ENCODE measurements around the gene ME3.

The ME3 gene

DNA sequence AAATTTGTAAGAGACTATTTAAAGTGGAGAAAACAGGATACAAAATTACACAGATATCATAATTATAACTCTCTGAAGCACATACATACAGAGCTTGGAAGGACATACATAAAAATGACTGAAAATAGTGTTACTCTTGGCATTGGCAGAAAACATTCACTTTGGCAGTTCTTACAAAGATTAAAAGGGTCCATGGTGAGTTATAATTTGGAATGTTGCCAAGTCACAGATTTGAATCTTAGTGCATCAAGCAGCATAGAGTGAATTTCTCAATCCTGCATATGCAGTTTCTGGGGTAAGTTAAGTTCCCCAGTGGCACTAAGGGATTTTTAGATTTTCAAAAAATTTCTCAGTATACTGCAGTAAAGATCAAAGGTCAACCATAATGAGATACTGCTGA is 181.8 kb downstream of the ME3 start:
- no peak for DNase-seq (ENCODE audit: low read depth in 2 of 2)

DNA sequence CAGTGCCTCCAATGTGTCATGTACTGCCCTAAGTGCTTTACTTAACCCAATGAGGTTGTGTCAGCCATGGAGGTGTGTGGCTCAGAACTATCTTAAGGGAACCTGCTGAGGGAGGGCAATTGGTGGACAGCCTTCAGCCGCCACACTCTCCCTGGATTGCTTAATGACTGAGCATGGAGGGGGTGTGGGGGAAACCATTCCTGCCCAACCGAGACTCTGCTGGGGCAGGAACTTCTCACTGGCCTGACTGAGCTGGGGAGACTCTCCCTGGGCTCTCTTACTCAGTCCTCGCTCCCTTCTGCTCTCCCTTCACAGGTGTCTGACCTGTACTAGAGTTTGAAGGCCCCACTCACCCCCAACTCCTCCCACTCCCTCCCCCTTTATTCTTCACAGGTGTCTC is 183.0 kb downstream of the ME3 start:
- no peak for DNase-seq (ENCODE audit: low read depth in 2 of 2)

DNA sequence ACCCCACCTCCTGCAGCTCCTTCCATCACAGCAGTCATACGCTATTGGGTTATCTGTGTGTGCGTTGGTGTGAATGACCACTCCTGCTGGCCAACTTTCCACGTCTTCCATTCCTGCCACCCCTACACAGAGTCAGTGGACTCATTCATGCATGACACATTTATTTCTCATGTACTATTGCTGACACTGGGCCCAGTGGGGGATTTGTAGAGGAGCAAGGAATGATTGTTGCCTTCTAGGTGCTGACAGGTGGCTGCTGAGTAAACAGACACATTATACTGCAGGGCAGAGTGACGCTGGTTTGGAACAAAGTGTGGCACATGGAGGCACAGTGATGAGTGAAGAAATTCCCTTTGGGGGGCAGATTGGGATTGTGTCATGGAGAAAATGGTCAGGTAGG is 183.9 kb downstream of the ME3 start:
- DNase-seq (ENCODE audit: low read depth in 2 of 2), result no peak

DNA sequence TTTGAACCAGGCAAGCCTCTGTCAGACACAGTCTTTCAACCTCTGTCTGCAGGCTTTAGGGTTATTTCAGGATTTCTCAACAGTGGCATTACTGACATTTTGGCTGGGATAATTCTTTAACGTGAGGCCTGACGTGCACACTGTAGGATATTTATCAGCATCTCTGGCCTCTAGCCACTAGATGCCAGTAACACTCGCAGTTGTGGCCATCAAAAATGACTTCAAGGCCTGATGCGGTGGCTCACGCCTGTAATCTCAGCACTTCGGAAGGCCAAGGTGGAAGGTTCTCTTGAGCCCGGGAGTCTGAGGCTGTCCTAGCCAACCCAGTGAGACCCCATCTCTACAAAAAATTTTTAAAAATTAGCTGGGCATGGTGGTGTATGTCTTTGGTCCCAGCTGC is 184.7 kb downstream of the ME3 start:
- no peak for DNase-seq (ENCODE audit: low read depth in 2 of 2)

DNA sequence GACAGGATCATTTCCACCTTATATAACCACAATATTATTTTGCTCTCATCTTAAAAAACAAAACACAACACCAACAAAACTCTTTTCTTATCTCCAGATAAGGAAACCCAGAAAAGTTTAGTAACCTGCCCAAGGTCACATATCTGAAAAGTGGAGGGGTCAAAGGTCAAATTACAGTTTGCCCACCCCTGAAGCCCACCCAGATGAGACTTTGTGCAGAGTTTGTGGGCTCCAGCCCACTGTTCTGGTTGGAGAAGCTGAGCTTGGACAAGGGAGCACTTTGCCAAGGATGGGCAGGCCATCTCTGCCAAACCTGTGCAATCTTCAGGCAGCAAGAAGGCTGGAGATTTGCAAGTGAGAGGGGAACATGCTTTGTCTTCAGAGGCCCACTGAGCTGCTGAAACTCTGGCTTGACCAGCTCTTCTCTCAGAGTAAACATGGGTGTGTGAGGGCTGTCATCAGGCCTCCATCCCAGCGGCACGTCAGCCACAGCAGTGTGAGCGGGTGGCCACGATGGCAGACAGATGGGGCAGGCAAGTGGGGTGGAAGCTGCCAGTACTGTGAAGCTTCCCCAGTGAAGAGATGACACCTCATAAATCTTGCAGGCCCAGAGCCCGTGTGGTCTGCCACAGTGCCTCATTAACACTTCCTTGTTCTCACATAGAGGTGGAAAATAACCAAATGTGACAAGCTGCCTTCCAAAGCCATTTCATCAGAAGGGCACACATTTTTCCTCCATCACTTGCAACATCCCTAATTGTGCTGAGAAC is 186.0 kb downstream of the ME3 start:
- DNase-seq (ENCODE audit: low read depth in 2 of 2), result no peak

DNA sequence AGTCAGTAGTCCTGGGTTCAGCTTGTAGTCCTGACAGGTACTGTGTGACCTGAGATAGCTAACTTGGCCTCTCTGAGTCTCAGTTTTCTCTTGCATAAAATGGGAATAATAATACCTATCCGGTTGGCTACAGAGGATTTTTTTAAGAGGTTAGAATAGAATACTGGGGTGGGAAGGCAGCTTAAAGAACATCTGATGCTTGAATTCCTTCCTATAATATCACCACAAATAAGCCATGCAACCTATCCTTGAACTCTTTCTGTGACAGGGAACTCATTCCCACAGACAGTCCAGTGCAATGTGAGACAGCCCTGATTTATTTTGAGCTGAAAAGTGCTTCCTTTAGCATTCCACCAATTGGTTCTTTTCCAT is 187.6 kb downstream of the ME3 start:
- DNase-seq (ENCODE audit: low read depth in 2 of 2), result no peak

DNA sequence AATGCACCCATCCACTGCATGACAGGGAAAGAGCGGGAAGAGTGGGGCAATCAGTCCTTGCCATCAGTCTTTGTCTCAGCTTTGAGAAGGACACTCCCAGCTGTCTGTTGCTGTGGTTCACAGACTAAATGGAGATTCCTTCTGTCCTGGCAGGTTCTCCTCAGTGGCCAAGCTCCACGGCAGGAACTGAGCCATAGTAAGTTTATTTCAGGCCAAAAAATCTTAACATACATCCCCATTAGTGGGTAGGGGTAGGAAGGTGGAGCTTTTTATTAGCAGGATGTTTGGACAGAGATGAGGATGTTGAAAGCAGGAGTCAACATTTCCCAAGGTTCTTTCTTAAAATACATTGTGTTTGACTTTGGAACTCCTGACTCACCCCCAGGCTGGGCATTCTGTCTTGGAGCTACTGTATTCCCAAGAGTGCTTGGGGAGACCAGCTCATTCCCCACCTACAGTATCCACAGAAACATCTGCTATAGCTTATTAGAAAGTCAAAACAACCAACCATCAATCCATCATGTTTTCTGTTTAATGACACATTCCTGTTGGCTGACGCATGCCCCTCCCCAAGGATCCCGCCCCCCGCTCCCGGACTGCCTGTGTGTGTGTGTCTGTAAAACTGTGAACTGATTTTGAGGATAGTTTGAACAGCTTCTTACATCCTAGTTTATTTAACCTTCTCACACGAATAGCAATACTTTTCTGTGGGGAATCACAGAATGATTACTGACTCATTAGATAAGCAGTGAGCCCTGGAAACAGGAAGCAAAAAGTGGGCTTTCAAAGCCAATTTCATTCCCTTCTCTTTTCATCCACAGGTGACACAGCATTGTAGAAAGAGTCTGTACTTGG is 188.2 kb downstream of the ME3 start:
- no peak for DNase-seq (ENCODE audit: low read depth in 2 of 2)

DNA sequence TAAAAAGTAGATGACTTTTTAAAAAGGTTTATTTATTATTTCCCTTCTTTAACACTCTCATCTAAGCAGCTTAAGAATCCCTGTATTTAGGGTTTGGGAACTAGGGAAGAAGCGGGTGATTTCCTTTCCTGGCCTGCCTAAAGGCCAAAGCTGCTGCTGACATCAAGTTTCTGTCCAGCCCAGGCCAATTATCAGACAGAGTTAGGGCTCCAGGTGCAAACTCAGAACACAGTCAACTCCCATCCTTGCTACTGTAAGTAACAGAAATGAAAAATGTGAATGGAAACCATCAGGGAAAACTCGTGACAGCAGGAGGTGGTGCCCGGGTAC is 188.8 kb downstream of the ME3 start:
- no peak for DNase-seq (ENCODE audit: low read depth in 2 of 2)

DNA sequence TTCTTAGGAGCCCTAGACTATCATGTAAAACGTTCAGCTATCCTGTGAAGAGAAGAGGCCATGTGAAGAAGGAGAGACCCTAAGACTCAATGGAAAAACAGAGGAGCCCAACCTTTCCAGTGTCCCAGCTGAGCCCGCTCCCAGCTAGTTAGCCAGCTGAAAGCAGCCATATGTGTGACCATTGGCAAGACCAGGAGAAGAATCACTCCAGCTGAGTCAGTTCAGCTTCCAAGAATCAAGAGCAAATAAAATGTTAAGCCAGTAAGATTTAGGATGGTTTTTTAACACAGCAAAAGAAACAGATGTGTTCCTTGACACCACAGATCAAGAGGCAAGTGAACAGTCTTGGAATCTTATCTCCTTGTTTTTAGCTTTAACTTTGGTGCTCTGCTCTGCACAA is 189.7 kb downstream of the ME3 start:
- no peak for DNase-seq (ENCODE audit: low read depth in 2 of 2)

DNA sequence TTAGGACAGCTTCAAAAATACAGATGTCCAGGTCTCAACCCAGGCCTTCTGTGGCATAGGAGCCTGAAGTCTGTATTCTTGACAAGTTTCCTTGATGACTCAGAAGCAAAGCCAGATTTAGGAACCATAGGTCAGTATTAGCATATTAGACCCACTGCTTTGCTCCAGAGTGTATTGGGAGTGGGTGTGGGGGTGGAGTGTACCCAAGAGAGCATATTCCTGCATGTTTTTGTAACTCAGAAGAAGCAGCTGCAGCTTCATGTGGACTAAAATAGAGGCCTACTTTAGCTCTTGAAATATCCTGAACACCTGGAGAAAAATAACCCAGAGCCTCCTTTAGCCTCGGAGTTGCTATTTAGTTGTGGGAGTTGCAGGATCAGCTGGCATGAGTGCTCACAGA is 191.0 kb downstream of the ME3 start:
- DNase-seq (ENCODE audit: low read depth in 2 of 2), result no peak

DNA sequence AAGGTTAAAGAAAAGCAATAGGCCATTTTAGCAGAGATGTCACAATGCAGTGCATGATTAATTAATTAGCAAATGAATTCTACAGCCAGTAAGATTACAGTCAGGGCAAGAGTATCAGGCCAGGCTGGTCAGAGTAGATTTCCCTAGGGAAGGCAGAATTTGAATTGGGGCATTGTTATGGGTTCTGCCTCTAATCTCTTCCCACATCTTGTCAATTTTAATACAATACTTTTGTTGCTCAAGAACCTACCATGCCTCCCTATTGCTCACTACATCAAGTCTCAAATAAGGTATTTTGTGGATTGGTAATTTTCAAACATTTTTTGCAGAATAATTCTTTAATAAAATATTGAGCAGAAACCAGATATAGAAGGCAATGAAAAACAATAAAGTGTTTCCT is 194.1 kb downstream of the ME3 start:
- DNase-seq (ENCODE audit: low read depth in 2 of 2), result no peak

DNA sequence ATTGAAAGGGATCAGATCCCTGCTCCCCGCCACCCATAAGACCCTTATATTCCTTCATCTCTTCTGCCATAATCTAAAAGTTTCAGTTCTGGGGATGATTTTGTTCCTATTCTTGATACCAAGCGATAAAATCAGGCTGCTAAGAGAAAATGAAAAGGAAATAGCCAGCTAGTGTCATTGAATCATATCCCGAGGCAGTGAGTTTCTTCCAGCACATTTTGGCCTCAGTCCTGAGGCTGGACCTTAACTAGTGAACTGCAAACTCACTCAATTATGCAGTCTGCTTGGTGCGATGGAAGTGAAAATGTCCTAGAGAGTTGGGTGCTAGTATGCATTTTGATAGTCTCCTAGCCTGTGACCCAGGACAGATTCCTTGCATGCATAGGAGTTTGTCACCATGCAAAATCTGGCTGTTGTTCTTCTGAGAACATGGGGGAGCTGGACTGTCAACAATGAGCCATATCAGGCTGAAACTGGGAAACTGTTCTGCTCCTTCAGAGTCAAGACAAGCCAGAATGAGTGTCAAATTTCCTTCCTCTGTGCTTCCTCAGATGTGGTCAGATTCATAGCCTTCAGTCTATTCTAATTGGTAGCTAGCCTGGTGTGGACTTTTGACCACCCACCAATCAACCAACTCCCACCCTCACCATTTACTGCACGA is 194.8 kb downstream of the ME3 start:
- no peak for DNase-seq (ENCODE audit: low read depth in 2 of 2)

DNA sequence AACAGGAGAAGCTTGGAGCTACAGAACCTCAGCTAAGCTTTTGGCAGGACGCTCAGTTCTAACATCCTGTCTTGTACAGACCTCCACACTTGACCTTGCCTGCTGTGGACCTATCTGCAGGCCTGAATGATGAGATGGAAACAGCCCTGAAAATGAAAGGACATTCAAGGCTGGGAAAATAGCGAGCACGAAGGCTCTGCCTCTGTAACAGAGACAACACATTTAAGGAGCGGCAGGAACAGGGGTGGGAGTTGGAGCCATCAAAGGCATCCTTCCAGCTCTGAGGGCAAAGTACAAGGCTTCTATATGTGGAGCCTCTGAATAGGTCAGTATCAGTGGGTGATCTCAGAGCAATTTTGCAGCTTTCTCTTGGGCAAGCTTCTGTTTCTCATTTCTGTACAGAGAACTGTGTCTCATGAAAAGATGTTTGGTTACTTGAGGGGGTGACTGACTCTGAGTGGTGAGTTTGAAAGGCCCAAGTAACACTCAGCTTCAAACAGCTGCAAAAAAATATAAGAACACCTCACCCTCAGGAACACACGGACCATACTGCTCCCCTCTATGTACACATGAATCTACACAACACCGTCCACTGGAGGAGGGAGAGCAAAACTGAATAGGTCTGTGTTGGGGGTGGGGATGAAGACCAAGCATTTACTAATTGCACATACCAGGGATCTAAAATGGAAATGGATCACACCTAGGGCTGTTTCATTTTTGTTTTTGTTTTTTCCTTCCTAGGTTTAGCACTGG is 196.1 kb downstream of the ME3 start:
- DNase-seq (ENCODE audit: low read depth in 2 of 2), result no peak

DNA sequence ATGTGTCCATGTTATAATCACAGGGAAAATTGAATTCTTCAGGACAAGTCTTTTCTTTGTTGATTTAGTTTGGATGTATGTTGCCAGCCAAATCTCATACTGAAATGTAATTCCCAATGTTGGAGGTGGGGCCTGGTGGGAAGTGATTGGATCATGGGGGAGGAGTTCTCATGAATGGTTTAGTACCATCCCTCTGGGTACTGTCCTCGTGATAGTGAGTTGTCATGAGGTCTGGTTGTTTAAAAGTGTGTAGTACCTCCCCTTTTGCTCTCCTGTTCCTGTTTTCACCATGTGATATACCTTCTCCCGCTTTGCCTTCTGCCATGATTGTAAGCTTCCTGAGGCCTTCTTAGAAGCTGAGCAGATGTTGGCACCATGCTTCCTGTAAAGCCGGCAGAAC is 197.4 kb downstream of the ME3 start:
- DNase-seq (ENCODE audit: low read depth in 2 of 2), result no peak

DNA sequence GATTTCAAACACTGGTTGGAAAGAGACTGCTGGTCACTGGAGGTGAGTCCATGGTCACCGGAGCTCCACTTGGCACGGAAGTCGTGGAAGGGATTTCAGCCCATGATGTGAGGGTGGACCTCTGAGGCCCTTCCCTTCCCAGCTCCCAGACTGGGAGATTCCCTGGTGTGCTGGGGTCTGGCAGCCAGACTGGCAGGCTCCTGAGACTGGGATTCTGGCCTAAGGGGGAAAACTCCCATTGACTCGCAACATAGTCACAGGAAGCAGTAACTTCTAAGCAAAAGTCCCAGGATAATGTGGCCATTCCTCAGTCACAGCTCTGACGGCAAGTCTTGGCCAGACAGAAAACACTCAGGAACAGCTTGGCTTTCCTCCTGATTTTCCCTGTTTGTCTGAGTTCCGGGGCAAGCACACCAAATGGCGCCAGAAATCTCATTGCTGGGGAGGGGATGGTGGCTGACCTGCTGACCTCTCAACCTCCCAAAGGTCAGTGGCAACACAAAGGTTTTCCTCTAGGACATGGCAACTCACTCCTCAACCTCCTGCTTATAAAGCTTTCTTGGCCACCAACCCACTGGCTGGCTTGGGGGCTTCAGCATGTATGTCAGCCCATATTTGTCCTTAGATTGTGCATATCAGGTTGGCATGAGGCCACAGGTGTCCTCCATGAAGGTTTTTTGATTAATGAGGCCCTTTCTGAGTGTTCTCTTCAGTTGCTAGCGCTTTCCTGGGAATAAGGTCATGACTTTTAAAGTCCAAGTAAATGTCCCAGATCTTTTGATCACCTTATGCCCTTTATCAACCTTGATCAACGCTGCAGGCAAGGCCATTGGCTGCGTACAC is 198.2 kb downstream of the ME3 start:
- no peak for DNase-seq (ENCODE audit: low read depth in 2 of 2)

DNA sequence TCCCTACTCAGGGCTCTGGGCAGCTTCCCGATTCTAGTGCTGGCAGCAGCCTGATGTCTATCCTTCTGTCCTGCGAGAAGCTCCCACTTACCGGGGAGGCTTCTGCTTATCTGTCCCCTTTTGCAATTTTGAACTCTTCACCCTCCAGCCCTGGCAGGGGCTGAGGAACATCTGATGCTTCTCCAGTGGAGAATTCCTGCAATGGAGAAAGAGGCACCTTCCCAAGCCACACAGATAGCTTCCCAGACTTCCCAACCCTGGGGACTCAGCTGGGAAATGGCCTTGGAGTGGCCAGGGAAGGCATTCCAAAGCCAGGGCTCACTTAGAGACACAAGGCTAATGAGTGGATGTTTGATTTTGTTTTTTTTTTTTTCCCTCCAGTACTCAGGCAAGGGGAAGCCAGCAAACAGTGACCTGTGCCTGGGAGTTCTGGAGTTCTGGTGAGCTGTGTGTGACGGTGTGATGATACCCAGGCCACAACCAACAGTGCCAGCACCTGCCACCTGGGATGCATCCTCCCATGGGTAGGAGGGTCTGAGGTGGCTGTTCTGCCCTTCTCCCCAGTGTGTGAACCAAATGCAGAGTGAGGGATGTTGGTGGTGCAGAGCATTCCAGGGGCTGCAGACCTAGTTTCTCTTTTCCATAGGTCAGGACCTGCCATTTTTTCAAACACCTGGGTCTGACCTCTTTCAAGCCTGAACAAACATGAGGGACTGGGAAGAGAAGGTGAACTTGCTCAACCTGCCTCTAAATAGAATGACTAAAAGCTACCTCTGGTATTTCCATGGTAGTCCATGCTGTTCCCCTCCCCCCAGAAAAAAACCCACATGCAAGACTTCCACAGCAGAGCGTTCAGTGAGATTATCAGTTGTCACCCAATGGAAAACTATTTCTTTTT is 202.7 kb downstream of the ME3 start:
- DNase-seq (ENCODE audit: low read depth in 2 of 2), result no peak

DNA sequence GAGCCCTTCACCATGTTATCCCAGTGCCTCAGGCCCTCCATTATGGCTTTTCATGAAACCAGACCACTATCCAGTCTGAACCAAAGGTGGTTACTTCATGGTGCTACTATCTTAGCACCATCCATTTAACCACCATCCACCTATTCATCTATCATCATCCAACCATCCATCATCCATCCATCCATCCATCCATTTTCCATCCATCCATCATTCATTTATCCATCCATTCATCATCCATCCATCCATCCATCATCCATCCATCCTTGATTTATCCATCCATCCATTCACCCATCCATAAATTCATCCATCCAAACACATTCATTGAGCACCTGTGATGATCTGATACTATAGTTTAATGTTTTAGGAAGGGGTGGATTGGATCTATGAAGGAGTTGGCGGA is 204.2 kb downstream of the ME3 start:
- DNase-seq (ENCODE audit: low read depth in 2 of 2), result no peak

DNA sequence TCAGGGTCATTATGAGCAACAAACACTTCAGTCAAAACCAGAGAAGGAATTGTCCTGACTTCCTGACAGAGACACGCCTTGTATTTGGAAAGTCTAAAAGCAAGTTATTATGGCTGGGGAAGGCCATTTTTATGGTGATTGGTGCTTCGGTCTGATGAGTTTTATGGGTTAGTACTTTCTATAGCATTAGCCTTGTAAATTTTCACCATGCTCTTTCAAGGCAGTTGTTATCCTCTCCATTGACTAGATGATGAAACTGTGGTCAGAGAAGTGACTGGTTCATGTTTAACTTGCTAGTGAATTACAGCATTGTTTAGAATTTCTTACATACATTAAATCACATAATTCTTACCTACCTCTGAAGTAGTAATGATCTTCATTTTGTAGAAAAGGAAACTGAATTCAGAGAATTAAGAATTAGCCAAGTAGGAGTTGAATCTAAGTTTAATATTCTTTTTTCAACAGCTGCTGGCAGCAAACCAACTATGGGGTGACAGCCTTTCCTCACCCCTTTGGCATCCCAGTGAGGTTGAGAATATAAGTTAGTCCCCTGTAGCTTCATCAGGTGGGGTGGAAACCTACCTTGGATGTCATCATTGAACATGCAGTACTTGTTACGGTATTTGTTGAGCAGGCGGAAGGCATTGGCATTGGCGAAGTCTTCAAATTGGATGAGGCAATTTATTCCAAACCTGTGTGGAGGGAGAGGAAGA is 207.8 kb downstream of the ME3 start:
- no peak for DNase-seq (ENCODE audit: low read depth in 2 of 2)

DNA sequence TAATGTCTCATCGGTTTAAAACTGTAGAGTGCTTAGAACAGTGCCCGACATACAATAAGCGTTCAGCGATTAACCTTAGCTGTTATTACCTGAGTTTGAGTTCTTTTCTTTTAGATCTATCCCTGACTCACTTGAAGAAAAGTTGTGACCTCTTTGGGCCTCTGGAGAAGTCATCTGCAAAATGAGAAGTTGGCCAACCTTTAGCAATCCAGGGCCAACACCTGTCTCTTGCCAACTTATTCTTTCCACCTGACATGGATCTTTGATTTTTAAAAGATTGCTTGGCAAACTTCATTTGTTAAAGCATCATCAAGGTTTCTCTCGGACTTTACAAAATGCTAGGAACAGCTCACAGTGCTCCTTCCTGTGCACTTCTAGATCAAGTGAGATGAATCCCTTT is 208.5 kb downstream of the ME3 start:
- no peak for DNase-seq (ENCODE audit: low read depth in 2 of 2)

DNA sequence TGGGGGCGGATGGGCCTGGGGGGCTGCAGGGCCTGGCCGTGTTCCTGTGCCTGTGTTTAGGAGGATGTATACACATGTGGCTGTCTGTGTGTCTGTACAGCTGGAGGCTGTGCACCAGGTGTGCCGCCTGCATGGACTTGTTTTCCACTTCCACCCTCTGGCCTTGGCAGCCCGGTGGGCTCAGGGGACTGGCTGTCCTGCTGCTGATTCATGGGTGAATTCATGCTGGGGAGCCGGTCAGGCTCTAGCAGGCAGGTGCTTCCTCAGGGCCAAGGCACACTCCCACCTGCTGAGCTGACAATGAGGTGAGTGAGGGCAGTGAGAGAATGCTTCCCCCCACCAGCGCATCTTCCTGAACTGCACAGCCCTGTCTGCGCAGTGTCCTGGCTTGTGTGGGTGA is 209.3 kb downstream of the ME3 start:
- no peak for DNase-seq (ENCODE audit: low read depth in 2 of 2)
